HG03342 (cell line): ENCODE results near the gene CRYAB.
"Not testable (repeated sequence)": the region's sequence is repeated elsewhere in the genome, so short reads cannot be mapped to it uniquely, and the experiment has no call there.

Experiments
- ATAC-seq: cut with Tn5 transposase; IDR thresholded peaks from one replicate; pipeline ENCODE4 v1.9.1; 2021; ENCODE audit warnings: mild to moderate bottlenecking, moderate library complexity; ENCODE audit not compliant: unreplicated experiment

CRYAB gene

DNA sequence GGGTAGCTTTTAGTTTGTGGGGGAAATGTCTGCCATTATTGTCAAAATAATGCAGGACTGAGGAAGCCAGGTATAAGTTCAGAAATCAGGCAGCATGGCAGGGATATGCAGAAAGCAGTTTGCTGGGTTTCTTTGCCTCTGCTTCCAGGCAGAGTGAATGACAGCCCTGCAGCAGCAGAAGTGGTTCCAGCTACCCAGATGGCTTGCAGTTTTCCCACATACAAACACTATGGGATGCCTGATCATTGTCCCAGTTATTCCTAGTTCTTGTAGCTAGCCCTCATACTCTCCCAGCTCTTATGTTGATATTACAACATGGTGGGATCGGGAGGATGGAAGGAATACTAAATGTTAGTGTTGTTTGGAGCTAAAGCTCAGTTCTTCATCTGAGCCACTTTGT is 22.7 kb upstream of the CRYAB start:
- ATAC-seq = no peak

DNA sequence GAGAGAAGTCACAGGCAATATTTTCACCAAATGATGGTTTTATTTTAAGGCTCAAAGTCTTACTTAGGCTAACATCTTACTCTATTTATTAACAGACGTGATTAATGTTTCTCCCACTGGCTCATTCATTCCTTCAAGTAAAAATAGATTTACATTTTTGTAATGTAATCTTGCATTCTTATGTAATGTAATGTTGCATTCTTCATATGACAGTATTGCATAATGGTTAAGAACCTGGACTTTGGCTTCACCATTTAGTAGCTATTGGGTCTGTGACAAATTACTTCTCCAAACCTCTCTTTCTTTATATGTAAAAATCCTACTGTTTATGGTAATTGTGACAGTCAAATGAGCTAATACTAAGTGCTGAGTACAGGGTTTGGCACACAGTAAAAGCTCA is 22.3 kb upstream of the CRYAB start:
- ATAC-seq = no peak

DNA sequence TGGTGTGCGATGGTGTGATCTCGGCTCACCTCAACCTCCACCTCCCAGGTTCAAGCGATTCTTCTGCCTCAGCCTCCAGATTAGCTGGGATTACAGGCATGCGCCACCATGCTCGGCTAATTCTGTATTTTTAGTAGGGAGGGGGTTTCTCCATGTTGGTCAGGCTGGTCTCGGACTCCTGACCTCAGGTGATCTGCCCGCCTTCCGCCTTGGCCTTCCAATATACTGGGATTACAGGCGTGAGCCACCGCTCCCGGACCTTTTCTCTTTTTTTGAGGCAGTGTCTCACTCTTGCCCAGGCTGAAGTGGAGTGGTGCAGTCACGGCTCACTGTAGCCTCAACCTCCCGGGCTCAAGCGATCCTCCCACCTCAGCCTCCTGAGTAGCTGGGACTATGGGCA is 21.6 kb upstream of the CRYAB start:
- ATAC-seq = not testable (repeated sequence)

DNA sequence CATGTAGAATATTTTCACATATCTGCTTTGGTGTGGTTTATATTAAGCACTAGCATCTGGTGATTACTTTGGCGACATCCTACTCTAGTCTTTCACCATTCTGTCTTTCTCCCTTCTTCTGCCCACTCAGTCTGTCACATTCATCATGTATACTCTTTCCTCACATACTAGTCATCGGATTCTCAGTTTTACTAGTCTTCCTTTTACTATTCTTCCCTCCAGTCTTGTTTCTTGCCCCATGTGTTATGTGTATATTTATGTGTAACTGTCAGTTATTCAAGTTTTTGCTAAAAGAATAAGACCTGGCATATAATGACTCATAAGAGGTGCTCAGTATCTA is 21.0 kb upstream of the CRYAB start:
- no peak for ATAC-seq

DNA sequence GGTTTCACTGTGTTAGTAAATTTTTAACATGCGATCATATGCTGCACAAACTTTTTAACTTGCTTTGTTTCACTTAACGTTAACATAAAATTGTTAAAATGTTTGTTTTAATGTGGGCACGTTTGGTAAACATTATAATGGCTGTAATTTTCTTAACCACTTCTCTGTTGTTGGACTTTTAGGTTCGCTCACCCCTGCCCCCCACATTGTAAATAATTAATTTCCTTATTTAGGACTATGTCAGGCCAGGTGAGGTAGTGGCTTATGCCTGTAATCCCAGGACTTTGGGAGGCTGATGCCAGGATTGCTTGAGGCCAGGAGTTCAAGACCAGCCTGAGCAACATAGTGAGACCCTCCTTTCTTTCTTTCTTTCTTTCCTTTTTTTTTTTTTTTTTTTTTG is 18.9 kb upstream of the CRYAB start:
- no peak for ATAC-seq

DNA sequence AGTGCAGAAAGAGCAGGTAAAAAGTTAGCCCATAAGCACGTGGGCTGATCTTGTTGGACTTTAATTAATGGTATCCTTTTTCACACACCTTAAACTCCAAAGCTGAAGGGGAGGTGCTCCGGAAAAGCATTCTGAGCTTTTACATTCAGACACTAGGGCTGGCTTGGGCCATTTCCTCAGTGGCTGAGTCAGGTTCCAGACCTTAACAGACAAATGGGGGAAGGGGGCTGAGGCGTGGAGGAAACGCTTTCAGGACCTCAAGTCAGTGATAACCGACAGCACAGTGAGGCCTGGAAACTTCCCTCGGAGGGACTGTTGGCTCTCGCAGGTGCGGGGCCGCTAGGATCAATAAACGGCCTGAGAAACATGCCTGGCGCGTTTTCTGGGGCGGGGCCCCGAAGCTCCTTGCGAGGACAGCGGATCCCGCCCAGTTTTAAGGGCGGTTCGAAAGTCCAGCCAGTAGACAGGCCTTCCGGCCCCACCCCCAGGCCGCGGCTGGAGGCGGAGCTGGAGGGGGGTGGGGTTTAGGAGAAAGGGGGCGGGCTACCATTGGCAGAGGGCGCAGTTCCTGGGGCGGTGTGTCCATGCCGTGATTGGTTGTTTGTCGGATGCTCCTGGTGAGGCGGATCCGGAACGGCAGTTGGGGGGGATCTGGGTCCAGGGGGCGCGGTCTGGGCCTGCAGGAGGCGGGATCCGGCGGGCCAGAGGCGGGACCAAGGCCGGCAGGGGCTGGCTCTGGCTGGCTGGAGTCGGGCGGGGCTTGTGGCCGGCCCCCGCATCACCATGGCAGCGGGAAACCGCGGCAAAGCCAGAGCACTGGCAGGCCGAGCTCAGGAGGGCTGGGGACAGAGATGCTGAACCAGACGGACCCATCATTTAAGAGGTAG is 15.2 kb upstream of the CRYAB start:
- ATAC-seq = peak; percentile 88

DNA sequence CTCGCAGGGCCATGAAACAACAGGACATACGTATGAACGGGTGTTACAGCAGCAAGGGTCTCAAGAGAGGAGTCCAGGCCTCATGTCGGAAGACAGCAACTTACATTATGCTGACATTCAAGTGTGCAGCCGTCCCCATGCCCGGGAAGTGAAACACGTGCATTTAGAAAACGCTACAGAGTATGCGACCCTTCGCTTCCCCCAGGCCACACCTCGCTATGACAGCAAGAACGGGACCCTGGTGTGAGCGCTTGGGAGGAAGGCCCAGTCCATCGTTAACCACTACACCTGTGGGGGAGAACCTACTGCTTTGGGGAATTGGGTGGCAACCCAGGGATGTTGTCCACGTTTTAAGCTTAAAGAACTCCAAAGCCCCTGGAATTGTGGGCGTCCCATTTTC is 14.4 kb upstream of the CRYAB start:
- no peak for ATAC-seq

DNA sequence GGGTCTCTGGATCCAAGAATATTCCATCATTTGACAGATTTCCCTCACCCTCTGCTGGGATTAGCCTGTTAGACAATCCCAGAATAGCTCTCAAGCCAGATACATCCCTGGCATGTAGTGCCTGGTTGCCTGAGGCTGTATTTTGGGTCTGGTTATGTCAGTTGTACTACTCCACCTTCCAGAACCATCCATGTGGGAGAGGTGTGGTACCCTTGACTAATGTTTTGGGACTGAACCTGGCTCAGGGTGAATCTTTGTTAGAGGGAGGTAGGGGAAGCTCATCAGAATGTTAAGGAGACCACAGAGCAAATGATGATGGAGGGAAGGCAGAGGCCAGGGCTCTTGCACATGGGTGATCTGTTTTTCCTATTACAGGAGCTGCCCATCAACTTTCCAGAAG is 12.4 kb upstream of the CRYAB start:
- ATAC-seq = no peak

DNA sequence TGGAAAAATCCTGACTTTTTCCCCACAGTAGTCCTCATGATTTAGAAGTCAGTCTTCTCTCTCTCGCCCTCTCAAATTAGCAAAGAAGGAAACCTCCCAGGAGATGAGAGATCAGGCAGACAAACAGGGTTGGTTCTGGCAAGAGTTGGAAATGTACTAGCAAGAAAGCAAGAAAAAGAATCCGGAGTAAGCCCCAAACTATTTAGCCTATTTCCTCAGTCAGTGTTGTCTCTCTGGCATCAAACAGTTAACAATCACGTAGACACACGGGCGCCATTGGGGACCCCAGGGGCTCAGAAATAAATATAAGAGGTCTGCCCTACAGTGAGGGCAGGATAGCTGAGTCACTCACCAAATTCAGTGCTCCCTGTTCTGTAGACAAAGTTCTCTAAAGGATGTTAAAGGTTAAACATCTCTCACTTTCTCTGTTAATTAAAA is 11.8 kb upstream of the CRYAB start:
- no peak for ATAC-seq

DNA sequence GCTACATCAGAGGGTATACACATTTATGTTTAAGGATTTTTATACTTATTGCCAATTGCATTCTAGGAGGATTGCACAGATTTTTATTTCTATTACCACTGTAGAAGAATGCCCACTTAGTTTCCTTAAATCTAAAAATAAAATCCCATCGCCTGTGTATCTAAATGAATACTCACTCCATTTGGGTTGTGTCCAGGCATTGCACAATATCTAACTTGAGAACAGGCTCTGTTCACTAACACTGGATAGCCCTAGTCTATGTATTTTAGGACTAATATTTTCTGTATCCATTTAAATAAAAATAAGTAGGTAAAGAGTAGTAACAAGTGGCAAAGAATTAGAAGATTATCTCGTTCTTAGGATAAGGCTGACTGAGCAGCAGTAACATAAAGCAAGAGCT is 11.2 kb upstream of the CRYAB start:
- ATAC-seq = no peak

DNA sequence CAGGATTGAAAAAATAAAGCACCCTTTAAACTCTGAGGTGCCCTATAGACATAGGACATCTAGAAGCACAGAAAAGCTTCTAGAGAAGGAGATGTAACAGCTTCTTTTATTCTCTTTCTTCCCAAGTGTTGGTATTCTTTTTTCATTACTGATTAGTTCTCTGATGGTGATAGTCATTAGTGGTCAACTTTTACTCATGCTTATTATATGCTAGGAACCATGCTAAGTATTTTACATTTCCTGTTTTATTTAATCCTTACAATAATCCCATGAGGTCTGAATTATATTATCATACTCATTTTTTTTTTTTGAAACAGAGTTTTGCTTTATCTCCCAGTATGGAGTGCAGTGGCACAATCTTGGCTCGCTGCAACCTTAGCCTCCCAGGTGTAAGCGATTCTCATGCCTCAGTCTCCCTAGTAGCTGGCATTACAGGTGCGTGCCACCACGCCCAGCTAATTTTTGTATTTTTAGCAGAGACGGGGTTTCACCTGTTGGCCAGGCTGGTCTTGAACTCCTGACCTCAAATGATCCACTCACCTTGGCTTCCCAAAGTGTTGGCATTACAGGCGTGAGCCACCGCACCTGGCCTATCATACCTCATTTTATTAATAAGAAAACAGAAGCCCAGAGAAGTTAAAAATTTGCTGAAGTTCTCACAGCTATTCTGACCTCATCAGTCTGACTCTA is 10.1 kb upstream of the CRYAB start:
- no peak for ATAC-seq

DNA sequence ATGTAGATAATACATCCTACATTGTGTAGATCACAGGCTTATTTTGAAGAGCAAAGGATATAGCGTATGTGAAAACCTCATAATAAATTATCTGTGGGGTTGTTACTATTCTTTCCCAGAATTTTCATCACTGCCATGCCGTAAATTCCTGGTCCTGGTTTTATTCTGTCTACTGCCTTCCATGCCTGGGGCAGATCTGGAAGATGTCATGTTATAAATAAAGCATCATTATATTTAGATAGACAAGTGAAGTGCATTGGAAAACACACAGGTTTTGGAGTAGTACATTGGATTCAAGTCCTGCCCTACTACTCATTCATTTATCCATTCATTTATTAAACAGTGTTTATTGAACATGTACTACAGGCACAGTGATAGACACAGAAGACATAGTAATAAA is 9.3 kb upstream of the CRYAB start:
- ATAC-seq = no peak

DNA sequence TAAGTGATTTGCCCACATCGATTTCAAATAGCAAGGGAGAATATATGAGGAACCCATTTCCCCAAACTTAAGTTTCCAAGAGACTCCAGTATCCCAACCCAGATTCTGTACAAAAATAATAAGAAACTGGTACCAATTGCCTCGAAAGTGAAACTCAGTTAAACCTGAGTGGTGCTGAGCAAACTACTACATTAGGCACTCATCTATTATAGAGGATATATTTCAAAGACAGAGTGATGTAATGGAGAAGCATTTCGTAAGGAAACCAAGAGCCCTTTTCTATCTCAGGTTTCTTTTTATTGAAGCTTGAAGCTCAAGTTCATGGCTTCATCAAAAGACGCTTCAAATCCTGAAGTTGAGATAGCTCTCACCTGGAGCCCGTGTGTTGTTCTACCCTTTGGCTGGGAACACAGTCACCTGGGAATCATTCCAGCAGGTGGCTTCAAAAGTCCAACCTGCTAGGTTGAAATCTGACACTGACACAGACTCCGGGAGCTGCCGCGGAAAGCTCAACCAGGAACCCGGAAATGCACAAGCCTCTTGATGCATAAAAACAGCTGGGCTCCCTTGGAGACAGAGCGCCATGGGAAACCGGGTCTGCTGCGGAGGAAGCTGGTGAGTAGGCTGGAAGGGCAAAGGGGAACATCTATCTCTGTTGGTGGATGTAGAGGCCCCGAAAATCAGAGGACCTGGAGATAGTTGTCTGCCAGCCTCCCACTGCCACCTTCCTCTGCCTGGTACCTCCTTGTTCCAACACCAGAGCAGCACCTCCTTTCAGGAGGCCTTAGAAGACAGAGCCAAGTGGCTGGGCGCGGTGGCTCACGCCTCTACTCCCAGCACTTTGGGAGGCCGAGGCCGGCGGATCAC is 7.1 kb upstream of the CRYAB start, which contains the start of gene C11orf52:
Gene C11orf52 (plus strand): TSS at position 524 of the 867 bp plus-strand sequence. CDS start 60 bp downstream, at position 584.
- ATAC-seq = no peak

DNA sequence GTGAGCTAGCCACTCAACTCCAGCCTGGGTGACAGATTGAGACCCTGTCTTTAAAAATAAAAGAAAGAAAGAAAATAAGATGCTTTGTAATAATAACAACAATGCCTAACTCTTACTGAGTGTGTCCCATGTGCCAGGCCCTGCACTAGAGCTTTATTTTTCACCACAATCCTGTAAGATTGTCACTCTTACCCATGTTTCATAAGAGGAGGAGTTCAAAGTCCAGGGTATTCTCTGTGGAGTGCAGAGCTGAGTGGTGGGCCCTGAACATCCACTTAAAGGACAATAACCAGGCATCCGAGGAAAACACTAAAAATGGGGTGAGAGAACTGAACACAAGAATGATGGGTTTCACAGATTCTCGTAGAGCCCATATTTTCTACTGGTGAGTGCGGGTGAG is 6.2 kb upstream of the CRYAB start:
- ATAC-seq = no peak

DNA sequence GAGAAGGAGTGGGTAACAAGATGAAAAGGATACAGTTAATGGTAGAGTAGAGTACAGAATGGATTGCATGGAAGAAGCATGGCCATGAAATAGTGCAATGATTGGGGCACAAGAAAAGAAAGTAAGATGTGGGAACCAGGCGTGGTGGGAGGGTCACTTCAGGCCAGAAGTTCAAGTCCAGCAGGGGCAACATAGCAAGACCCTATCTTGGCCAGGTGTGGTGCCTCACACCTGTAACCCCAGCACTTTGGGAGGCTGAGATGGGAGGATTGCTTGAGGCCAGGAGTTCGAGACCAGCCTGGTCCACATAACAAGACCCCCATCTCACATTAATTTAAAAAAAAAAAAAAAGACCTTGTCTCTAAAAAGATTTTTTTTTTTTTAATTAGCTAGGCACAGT is 5.7 kb upstream of the CRYAB start:
- no peak for ATAC-seq

DNA sequence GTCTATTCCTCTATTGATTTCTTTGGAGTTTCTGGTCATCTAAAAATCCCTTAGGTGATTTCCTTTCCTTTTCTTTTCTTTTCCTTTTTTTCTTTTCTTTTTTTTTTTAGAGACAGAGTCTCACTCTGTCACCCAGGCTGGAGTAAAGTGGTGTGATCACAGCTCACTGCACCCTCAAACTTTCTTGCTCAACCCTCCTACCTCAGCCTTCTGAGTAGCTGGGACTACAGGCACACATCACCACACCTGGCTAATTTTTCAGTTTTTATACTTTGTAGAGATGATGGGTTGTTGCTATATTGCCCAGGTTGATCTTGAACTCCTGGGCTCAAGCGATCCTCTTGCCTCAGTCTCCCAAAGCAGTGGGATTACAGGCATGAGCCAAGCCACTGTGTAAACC is 5.2 kb upstream of the CRYAB start:
- no peak for ATAC-seq

DNA sequence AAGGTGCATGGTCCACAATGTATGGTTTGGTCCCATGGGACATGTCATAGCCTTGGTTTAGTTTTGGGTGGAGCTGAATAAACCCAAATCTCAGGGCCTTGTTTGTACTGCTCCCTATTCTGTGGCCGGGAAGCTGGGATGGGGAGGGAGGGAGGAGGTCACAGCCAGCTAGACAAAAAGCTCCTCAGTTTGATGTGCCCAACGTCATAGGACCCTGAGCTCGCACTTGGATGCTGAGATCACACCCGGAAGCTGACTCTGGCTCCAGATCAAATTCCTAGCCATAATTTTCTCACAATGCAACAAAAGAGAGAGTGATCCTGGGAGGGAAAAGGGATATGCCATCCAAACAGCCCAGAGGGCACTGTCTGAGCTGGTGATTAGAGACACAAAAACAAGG is 2.4 kb upstream of the CRYAB start:
- no peak for ATAC-seq

DNA sequence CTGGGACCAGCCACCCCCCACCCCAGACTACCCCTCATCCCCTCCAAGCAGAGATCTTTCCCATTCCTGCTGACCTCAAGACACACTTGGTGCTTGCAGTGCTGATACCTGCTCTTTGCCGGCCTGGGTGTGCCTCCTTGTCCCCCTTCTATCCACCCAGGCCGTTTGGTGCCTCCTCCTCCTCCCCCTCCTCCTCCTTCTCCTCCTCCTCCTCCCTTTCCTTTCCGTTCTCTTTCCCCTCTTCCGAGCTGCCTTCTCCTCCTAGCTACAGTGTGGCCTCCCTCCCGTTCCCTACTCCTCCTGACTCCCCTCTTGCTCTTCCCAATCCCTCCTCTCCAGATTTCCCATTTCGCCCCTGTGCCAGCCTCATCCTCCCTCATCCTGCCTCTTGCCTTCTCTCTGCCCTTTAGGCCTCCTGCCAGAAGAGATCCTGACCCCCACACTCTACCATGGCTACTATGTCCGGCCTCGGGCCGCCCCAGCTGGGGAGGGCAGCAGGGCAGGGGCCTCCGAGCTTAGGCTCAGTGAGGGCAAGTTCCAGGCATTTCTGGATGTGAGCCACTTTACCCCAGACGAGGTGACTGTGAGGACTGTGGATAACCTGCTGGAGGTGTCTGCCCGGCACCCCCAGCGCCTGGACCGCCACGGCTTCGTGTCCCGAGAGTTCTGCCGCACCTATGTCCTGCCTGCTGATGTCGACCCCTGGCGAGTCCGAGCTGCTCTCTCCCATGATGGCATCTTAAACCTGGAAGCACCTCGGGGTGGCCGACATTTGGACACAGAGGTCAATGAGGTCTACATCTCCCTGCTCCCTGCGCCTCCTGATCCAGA is 1.7 kb upstream of the CRYAB start:
- ATAC-seq = no peak

DNA sequence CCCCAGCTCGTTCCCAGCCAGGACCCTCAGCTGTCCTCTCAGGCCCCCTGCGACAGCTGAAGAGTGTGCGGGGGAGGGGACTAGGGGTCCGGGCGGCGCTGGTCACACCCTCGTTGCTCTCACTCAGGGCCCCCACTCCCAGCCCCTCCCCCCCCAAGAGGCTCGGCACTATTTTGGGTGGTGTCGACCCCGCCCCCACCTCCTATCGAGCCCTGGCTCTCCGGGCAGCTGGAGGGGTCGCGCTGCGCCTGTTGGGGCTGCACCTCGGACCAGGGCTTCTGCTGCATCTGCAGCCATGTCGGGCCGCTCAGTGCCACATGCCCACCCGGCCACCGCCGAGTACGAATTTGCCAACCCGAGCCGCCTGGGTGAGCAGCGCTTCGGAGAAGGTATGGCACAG is 965 bp upstream of the CRYAB start, which contains the start of gene HSPB2:
Gene HSPB2 (plus strand): TSS at position 200 of the 400 bp plus-strand sequence. CDS start 96 bp downstream, at position 296.
- no peak for ATAC-seq
